ENCODE results near the gene PDLIM4.
A peak's percentile ranks its signal among the peaks of the same experiment; 100 is the strongest.

The PDLIM4 gene

DNA sequence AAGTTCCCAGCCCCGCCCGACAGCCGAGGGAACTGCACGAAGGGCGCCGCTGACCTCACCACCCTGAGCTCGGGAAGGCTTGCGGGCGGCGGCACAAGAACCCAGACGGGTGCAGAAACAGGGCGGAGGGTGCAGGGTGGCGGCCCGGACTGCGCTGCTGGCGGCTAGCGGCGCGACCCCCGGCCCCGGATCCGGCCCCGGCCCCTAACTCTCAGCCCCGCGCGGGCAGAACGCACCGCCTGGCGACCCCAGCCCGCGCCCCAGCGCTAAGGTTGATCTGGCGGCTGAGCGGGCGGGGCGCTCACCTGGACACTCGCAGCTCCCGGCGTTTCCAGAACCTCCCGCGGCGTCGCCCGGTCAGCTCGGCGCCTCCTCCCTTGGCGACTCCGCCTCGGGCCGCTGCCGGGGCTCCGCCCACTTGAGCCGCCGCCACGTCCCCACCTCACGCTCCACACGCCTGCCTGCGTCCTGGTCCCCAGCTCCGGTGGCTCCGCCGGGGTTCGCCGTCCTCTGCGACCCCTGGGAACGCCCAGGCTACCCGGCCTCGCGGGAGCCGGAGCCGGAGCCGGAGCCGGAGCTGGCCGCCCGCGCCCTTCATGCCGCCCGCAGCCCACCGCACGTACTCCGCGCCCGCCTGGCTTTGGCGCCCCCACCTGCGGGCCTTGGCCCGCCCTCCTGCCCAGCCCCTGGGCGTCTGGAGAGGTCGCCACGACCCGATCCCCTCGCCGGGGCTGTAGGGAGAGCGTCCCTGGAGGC lies 29.8 kb upstream of the PDLIM4 start, which contains the start of gene P4HA2:
TSS of gene P4HA2 (minus strand) at position 369 of the 756 bp plus-strand sequence. CDS start 9,227 bp downstream, outside the sequence.
- DNase-seq (ENCODE audit: low spot score) = peak; percentile 51

DNA sequence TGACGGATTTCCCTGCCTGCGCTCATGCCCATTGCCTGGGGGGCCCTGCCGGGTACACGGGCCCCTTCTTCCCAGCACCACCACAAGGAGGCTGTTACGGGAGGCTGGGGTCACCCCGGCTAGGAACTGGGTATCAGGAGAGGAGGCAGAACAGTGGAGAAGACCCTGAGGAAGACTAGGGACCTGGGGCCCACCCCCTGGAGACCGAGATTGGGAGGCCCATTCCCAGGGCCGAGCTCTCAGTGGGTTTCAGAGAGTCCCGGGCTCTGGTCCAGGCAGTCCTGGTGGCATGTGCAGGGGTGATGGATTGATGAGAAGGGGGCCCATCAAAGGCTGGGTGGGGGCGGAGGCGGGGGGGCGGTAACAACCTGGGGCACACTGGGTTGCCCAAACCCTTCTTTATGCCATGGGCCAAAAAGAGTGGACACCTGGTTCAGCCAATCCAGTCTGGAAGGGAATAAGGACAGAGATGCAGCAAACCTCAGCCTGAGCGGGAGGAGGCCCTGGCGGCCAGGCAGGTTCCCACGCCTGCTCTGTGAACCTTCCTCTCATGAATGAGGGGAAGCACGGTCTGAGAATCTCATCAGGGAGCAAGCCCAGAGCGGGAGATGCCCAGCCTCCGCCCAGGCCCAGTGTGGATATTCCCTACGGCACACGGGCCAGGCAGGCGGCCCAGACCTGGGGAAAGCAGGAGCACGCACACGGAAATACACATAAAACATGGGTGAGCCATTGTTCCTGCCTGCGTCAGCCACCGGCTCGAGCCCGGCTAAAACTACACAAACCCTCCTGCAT lies 29.1 kb upstream of the PDLIM4 start:
- no peak for DNase-seq (ENCODE audit: low spot score)

DNA sequence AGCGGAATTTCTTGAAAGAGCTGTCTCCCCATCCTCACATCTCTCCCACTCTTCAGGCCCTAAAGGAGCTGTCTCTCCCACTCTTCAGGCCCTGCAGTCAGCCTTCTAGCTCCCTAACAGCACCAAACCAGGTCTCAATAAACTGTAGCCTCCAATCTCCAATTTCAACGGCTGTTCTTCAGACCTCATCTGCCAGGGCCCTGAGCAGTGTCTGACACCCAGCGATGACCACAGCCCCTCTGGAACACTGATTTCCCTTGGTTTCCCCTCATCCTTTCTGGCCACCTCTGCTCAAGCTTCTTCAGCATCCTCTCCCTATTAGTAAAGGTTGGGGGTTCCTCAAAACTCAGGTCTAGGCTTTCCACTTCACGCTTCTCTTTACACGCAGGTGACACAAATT lies 28.3 kb upstream of the PDLIM4 start:
- no peak for DNase-seq (ENCODE audit: low spot score)

DNA sequence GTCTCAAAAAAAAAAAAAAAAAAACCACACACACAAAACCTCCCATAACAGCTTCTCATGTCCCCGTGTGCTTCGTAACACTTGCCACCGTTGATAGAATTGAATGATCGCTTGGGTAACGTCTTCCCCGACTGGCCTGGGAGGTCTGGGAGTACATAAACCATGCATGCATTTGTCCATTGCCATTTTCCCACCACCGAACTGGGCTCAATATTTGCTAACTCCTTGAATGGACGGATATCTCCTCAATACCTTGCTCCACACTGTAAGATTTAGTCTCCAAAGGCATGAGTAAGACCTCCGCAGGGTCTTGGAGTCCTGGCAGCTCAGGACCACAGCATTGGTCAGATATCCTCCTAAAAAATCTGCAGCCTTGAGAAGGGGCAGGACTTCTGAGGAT lies 26.6 kb upstream of the PDLIM4 start:
- no peak for DNase-seq (ENCODE audit: low spot score)

DNA sequence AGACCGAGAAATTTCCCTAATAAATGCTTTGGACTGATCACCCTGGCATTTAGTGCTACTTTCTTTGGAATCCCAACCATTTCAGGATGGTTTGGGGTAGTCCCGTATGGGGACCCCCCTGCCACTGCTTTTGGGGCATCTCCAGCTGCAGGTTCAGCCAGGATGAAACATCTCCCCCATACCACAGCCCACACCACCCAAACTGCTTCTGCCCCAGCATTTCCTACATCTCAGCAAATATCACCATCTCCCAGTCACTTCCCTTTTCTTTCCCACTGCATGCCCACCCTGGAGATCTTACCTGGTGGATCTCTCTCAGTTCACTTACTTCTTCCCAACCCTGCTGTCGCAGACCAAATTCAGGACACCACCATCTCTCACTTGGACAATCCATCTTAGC lies 25.0 kb upstream of the PDLIM4 start:
- no peak for DNase-seq (ENCODE audit: low spot score)

DNA sequence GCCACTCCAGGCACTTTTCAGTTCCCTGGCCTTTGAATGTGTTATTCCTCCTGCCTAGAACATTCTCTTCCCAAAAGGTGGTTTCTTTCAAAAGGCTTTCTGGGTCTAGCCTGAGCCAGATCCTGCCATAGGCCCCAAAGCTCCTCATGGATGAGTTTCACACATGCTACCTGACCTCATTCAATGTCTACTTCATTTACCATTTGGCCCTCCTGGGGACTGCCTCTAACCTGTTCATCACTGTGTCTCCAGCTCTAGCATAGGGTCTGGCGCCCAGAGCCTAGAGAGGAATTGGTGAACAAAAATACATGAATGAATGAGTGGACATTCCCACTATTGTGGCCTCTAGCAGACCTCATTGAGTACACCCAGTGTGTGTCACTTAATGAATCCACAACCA lies 24.4 kb upstream of the PDLIM4 start:
- no peak for DNase-seq (ENCODE audit: low spot score)

DNA sequence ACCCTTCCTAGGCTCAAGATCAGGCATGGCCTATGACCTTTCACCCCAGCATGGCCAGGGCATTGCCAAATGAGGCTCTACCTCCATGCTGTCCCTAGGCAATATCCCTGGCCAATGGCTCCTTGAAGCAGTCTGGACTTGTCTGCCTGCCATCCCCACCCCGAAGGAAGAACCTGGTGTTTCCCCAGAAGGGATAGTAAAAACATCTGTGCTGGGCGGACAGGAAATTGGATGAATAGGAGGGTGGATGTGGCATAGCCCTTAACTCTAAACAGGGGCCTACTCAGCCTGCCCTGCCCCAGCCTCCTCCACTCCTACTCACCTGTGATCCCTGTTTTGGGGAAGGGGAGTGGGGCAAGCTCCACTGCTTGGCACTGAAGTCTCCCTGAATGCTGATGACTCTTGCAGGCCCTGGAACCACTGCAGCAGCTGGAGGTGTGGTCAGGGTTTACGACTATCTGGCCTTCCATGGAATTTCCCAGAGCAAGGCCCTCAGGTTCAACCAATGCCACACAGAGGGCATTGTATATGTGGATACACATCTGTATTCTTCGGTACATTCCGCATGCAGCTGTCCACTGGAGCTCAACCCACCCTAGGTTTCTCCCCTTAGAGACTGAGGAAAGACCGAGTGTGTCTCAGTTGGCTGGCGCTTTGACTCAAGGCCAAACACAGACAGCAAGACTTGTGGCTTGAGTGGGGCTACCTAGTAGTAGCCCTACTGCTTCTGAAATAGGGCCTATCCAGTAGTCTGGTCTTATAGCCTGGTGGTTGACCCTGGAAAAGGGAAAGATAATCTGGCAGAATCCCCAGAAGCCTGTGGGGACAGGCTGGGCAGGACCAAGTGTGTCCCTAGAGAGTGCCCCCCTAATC lies 23.4 kb upstream of the PDLIM4 start:
- no peak for DNase-seq (ENCODE audit: low spot score)

DNA sequence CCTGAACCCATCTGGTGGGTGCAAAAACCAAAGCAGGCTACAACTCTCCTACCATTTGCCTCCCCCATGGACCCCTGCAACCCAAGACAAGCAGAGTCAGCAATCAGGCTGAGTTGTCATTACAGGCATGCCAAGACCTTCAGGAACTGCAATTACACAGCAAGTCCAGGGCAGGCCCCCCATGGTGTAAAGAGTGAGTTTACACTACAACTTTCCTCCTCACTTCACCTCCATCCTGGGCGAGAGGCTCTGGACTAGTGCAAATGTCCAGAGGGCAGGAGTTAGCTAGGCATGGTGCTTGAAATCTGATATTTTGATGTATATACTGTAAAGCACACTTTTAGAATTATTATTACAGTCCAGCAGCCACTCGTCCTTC lies 22.8 kb upstream of the PDLIM4 start:
- no peak for DNase-seq (ENCODE audit: low spot score)

DNA sequence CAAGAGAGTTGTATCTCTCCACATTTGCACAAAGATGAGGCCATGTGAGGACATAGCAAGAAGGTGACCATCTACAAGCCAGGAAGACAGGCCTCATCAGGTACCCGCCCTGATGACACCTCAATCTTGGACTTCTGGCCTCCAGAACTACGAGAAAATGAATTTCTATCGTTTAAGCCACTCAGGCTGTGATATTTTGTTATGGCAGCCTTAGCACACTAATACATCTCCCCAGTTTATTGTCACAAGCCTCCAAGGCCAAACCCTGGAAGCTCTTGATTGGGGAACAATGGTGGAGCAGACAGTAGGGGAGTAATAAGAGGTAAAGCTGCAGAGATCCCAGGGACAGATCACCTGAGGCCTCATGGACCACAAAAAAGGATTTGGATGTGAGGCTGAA lies 22.2 kb upstream of the PDLIM4 start:
- no peak for DNase-seq (ENCODE audit: low spot score)

DNA sequence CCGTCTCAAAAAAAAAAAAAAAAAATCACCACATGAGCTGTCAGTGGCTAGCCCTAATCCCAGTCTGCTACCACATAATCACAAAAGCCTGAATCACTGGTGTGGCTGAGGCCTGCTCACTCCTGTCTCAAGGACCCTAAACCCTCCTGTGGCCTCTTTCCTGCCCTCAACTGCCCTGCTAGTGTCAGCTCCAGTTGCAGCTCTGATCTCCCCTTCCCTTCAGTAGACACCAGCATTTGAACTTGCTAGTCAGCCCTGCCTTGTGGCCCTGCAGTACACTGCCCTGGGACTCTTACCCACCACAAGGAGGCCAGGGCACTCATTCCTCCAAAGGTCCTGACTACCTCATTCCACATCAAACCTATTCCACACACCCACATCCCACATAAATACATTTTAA lies 20.4 kb upstream of the PDLIM4 start:
- no peak for DNase-seq (ENCODE audit: low spot score)

DNA sequence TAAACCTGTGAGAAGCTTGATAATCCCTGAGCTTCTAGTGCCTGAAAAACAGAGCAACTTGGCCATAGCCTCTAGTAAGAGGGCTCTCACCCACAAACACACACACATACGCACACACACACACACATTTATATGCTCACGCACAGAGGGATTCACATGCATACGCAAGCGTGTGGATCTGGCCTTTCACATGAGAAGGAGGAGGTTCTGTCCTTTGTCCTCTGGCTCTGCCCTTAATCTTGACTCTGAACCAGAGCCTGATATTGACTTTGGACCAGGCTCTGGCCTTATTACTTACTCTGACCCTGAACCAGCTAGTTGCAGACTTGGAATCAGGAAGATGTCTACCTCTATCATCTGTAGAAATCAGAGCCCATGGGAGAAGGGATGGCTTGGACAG lies 19.8 kb upstream of the PDLIM4 start:
- DNase-seq (ENCODE audit: low spot score) = no peak

DNA sequence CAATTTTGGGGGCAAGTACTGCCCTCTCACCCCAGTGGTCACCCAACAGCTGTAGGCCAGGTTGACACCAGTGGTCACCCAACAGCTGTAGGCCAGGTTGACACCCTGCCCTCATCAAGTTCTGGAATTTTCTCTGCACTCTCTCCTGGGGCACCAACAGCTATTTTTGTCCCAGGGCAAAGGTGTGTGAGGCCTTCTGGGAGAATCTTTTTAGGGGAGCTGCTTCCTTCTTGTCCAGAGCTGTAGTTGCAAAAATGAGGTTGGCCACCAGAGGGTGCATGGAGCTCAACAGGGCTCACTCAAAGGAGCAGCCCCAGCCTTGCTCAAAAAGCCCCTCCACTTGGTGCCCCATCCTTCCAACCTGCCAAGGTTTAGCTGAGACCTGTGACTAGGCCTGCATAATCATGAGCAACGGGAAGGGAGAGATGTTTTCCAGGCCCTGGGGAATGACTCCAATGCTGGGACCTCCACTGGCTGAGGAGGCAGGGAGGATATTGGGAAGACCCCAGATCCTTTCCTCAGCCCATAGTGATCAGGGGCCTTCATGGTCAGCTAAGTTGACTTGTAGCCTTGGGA lies 19.2 kb upstream of the PDLIM4 start:
- DNase-seq (ENCODE audit: low spot score) = peak; percentile 59

DNA sequence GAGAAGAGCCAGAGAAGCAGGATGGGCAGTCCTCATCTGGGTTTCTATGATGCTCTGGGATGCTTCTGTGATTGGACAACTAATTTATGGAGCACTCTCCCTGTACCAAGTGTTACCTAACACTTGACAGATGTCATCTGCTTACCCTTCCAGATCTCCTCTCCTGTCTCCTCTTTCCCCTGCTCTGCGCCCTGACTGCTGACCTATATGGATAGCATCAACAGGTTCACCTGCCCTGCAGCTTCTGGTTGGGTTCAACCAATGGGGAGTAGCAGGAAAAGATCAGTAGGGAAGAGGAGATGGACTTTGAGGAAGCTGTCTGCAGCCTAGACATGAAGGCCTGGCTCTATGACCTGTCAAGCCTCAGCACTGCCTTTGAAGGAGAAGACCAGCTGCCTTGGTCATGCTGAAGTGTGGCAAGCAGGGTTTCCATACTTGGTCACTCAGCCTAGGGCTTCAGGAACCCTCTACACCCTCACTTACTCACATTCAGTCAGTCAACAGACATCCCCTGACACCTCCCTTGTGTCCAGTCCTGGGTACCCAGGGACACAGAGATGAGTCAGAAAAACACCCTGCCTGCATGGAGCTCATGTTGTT lies 18.5 kb upstream of the PDLIM4 start:
- DNase-seq (ENCODE audit: low spot score) = no peak

DNA sequence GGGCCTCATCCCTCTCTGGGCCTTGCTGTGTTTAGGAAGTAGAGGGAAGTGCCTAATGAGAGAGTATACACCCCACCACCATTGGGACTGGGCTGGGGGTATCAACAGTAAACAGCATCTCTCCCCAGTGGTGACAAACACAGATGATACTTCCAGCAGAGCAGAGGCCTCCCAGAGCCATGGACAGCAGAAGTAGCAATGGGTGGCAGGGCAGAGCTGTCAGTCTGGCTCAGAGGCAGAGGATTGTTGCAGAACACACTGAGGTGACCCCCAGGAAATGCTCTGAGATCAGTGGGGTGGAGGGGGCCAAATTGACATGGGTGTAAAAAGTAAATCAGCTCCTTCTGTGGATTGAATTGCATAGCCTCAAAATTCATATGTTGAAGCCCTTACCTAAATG lies 17.7 kb upstream of the PDLIM4 start:
- DNase-seq (ENCODE audit: low spot score) = no peak

DNA sequence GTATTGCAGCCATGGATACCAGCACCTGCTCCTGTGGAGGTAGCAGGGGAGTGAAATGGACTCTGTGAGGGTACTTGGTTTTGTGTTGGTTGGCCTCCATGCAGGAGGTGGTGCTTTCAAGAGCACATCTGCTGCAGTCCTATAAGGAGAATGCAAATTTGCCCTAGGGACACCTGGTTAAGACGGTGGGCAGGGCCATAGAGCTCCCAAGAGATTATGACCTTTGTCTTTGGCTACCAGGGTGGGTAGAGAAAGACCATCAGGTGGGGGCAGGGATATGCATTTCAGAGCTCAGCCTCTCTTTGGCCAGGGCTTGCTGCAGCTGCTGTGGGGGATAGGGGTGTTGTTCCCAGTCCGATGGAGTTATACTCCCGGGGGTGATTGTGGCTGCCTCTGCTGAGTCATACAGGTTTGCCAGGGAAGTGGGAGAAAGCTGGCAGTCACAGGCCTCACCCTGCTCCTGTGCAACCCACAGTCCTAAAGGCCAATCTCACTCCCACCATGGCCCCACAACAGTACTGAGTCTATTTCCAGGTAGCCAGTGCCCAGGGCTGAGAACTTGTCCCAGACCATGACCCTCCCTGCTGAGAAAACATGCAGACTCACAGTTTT lies 14.0 kb upstream of the PDLIM4 start:
- DNase-seq (ENCODE audit: low spot score) = no peak

DNA sequence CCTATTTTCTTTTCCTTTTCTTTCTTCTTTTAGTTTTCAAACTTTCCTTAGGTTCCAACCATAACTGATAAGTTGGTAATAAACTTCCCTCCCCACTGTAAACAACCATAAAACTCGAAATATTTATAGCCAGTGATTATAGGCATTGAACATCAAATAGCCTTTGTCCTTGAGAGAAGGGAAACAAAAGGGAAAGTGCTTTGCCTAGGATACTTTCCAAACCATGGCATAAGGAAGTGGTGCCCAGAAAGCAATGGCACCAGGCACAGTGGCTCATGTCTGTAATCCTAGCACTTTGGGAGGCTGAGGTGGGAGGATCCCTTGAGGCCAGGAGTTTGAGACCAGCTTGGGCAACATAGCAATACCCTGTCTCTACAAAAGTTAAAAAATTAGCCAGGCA lies 11.9 kb upstream of the PDLIM4 start:
- no peak for DNase-seq (ENCODE audit: low spot score)

DNA sequence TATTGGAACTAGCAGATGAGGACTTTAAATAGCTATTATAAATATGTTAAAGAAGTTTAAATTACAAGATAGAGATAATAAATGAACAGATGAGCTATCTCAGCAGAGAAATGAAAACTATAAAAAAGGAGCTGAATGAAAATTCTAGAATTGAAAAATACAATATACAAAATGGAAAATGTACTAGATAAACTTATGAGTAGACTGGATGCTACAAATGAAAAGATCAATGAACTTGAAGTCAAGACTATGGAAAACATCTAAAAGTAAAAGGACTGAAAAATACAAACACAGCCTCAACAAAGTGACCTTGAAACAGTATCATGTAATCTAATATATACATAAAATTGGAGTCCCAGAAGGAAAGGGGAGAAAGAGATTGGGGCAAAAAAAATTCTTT lies 10.7 kb upstream of the PDLIM4 start:
- no peak for DNase-seq (ENCODE audit: low spot score)

DNA sequence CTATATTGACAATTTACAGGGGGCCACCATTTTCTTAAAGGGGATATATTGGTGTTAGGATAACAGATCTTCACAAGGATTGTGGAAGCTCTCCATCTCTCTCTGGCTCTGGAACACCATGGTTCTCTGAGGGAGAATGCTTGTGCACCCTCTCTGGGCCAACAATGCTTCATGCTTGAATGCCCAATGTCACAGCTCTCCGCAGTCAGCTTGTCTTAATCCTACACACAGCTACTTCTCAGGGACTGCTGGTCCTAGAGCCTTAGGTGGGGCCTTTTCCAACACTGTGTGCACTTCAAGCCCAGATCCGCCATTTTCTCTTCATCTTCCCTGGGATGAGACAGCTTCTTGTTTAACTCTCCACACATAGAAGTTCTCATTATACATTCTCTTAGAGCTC lies 6.9 kb upstream of the PDLIM4 start:
- no peak for DNase-seq (ENCODE audit: low spot score)

DNA sequence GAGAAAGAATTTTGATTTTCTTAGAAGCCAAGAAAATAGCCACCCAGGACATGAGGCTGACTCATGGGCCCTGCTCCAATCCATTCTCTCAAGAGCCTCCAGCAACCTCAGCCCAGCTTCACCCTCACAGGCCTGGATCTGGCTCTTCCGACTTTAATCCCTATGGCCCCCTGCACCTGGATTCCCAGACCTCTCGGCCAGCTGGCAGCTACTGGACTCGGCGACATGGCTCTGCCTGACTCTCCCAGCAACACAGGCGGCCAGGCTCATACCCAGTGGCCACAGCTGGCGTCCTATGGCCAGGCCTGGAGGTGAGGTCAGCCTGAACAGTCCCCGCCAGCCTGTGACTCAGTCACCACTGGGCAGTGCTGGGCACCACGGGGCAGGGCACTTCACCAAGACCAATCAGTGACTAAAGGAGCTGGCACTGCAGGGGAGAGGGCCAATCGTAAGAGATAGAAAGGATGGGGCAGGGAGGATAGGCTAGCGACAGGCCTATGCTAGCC lies 6.2 kb upstream of the PDLIM4 start:
- no peak for DNase-seq (ENCODE audit: low spot score)

DNA sequence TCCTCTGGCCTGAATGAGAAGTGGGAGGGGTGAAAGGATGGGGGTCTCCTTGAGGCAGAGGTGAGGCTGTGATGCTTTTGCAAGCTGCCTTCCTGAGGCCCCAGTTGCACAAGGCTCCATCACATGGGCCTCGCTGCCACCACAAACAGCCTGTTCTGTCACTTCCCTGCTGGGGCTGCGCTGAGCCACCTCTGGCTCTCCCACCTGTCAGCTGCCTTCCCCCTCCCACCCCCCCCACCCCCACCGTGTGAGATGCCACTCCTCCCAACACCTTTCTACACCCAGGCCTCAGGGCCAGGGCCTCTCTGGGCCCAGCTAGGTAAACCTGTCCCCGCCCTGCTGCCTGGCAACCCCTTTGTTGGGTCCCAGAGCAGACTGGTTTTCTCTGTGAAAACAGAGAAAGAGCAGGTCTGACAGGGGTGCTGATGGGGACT lies 4.5 kb upstream of the PDLIM4 start:
- no peak for DNase-seq (ENCODE audit: low spot score)
